ENCODE data around the gene PACSIN2.
"Not testable (repeated sequence)": the region's sequence is repeated elsewhere in the genome, so short reads cannot be mapped to it uniquely, and the experiment has no call there.

The PACSIN2 gene

GRCh38 chr22:43014869-43015676 is at the start of gene PACSIN2:
TSS of gene PACSIN2 (minus strand) at chr22:43015149. CDS start at chr22:42912080, 103,069 bp downstream.
- DNase-seq (ENCODE audit: low read depth in 2 of 2) = peak; percentile 97 to 99

- peak in 1 of 2 donors; percentile 6 for DNase-seq (ENCODE audit: low read depth in 2 of 2)
Measured at GRCh38 chr22:43060183-43060582, 45.2 kb upstream of the PACSIN2 start.

- DNase-seq (ENCODE audit: low read depth in 2 of 2) = no peak
Measured at GRCh38 chr22:43057641-43058040, 42.7 kb upstream of the PACSIN2 start.

- DNase-seq (ENCODE audit: low read depth in 2 of 2) = no peak
Measured at GRCh38 chr22:43053176-43053575, 38.2 kb upstream of the PACSIN2 start.

- no peak for DNase-seq (ENCODE audit: low read depth in 2 of 2)
Measured at GRCh38 chr22:43050995-43051394, 36.0 kb upstream of the PACSIN2 start.

GRCh38 chr22:43047605-43048004 is 32.7 kb upstream of the PACSIN2 start:
- DNase-seq (ENCODE audit: low read depth in 2 of 2) = no peak

- no peak for DNase-seq (ENCODE audit: low read depth in 2 of 2)
Measured at GRCh38 chr22:43044290-43044712, 29.4 kb upstream of the PACSIN2 start.

- no peak for DNase-seq (ENCODE audit: low read depth in 2 of 2)
Measured at GRCh38 chr22:43042101-43042780, 27.3 kb upstream of the PACSIN2 start.

GRCh38 chr22:43039800-43040199 is 24.9 kb upstream of the PACSIN2 start:
- DNase-seq (ENCODE audit: low read depth in 2 of 2) = no peak

- DNase-seq (ENCODE audit: low read depth in 2 of 2) = no peak
Measured at GRCh38 chr22:43038325-43038724, 23.4 kb upstream of the PACSIN2 start.

GRCh38 chr22:43036282-43036829 is 21.4 kb upstream of the PACSIN2 start:
- no peak for DNase-seq (ENCODE audit: low read depth in 2 of 2)

GRCh38 chr22:43035250-43035649 is 20.3 kb upstream of the PACSIN2 start:
- DNase-seq (ENCODE audit: low read depth in 2 of 2) = no peak

- DNase-seq (ENCODE audit: low read depth in 2 of 2) = no peak
Measured at GRCh38 chr22:43031617-43032016, 16.7 kb upstream of the PACSIN2 start.

- no peak for DNase-seq (ENCODE audit: low read depth in 2 of 2)
Measured at GRCh38 chr22:43018615-43019014, 3.7 kb upstream of the PACSIN2 start.

- DNase-seq (ENCODE audit: low read depth in 2 of 2) = no peak
Measured at GRCh38 chr22:43017525-43018460, 2.8 kb upstream of the PACSIN2 start.

GRCh38 chr22:43016150-43016549 is 1.2 kb upstream of the PACSIN2 start:
- DNase-seq (ENCODE audit: low read depth in 2 of 2) = not testable (repeated sequence)

GRCh38 chr22:43015677-43016042 is 711 bp upstream of the PACSIN2 start:
- no peak for DNase-seq (ENCODE audit: low read depth in 2 of 2)

- no peak for DNase-seq (ENCODE audit: low read depth in 2 of 2)
Measured at GRCh38 chr22:43014316-43014868, 557 bp downstream of the PACSIN2 start.

- no peak for DNase-seq (ENCODE audit: low read depth in 2 of 2)
Measured at GRCh38 chr22:43013355-43014315, 1.3 kb downstream of the PACSIN2 start.

GRCh38 chr22:43012390-43012789 is 2.6 kb downstream of the PACSIN2 start:
- no peak for DNase-seq (ENCODE audit: low read depth in 2 of 2)

Data from stimulated activated CD4-positive, alpha-beta T cell treated with anti-CD3 and anti-CD28 coated beads, Interleukin-1b, Interleukin-23, amount 100 ng/mL, for 1 hour (primary cell).